Esophagus mucosa (tissue), 1 donor: ENCODE results near the gene B3GNT3. TPM values are rescaled to one million over a fixed set of nuclear protein-coding genes. Genes with fewer than 3 reads are reported as not detected.
"Not testable (repeated sequence)": the region's sequence is repeated elsewhere in the genome, so short reads cannot be mapped to it uniquely, and the experiment has no call there.

Experiments used
- ATAC-seq: fragments of 200-7000 bp; cut with Tn5 transposase; one replicate; pipeline ENCODE4 v1.9.1; 2020
- total RNA-seq: library from RNA; stranded (reverse); gene quantifications from one replicate; pipeline ENCODE4 v1.2.4, GENCODE V29; 2023
- donor health status: DM: yes; HTN: yes; CAD: no.

The B3GNT3 gene
- total RNA-seq, 1 donor from 2014 or later, result 19.4 TPM

- ATAC-seq, result peak; percentile 78
Measured at GRCh38 chr19:17766543-17767131, 28.3 kb upstream of the B3GNT3 start.

DNA sequence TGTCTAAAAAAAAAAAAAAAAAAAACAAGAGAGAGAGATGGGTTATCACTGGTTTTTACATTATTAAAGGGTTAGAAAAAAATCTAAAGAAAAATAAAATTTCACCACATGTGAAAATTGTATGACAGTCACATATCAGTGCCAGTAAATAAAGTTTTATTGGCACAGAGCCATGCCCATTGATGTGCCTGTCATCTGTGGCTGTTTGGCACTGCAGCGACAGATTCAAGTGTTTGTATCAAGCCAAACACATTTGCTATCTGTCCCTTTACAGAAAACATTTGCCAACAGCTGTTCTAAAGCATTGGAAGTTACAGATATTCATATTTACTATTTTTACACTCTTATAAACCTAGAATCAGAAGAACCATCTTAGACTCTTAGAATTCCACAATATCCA, 27.4 kb upstream of the B3GNT3 start:
- no peak for ATAC-seq

GRCh38 chr19:17770613-17771012, 24.3 kb upstream of the B3GNT3 start:
- no peak for ATAC-seq

- ATAC-seq, result no peak
Measured at GRCh38 chr19:17772172-17772571, 22.8 kb upstream of the B3GNT3 start.

DNA sequence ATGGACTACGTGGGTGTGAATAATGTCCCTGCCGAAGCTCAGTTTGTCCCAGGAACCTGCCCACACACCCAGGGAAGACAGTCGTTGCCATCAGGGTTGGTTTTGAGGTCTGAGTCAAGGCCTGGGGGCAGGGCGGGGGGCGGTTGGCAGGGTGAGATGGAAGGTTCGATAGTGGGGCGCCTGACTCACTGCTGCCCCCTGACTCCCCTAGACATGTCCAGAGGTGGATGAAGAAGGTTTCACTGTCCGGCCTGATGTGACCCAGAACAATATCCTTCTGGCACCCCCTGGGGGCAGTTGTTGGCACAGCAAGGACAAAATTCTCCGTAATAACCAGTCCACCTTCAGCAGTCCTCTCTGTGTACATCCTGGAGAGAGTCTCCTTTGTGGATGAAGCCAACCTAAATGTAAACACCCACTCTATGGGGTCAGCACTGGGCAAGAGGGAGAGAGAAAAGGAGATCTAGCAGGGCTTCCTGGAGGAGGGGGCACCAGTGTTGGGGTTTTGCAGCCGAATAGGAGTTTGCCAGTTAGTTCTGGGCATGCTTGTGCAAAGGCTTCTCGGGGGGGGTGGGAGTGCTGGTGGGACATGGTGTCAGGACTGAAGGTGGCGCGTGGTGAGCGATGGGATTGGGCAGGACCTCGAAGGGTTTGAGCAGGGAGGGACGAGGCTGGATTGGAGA, 19.6 kb upstream of the B3GNT3 start:
- no peak for ATAC-seq

DNA sequence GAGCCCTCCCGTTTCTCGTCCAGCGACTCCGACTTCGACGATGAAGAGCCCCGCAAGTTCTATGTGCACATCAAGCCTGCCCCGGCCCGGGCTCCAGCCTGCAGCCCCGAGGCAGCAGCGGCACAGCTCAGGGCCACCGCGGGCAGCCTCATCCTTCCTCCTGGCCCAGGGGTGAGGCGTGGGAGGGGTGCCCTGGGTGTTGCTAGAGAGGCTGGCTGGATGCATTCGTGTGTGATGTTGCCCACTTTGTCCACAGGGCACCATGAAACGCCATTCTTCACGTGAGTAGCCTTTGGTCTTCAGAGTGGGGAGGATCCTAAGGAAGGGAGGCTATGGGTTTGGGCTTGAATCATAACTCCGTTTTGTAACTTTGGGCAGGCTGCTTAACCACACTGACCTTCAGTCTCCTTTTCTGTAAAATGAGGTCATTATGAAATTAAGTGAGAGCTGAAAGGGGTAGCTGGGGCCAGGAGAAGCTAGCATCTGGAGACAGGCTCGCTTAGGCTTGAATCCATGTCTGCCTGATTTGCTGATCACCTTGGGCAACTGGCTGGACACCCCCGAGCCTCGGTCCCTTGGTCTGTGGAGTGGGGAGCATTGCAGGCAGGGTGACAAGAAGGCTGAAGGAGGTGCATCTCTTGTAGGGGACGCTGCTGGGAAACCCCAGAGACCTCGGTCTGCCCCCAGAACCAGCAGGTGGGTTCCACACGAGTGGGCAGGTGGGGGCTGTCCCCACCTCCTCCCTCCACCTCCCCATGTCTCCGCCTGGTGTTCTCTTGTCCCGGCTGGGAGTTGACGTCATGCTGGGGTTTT, 18.7 kb upstream of the B3GNT3 start:
- peak; percentile 27 for ATAC-seq

GRCh38 chr19:17777840-17778239, 17.1 kb upstream of the B3GNT3 start:
- not testable (repeated sequence) for ATAC-seq

DNA sequence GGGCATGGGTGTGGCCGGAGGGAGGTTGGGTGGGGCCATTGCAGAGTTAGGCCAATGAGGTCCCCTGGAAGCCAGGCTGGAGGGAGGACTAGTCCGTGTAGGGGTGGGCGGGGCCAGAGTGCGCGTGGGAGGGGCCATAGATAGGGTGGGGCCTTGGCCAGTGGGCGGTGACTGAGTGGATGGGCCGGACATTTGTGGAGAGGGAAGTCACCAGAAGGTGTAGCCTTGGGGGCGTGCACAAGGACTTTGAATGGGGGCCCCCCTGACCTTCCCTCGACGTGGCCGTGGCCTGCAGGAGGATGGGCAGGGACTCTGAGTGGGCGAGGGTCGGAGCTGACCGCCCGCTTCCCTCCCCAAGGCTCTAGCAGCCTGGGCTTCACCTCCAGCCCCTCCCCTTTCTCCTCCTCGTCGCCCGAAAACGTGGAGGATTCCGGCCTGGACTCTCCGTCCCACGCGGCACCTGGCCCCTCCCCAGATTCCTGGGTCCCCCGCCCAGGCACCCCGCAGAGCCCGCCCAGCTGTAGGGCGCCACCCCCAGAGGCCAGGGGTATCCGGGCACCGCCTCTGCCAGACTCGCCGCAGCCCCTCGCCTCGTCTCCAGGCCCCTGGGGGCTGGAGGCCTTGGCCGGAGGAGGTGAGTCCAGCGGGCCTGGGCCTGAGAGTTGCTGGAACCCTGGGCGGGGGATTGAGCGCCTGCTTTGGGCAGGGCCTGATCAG, 16.5 kb upstream of the B3GNT3 start:
- ATAC-seq, result peak; percentile 56

- ATAC-seq, result no peak
Measured at GRCh38 chr19:17778968-17779929, 15.7 kb upstream of the B3GNT3 start.

GRCh38 chr19:17780781-17781180, 14.2 kb upstream of the B3GNT3 start:
- no peak for ATAC-seq

DNA sequence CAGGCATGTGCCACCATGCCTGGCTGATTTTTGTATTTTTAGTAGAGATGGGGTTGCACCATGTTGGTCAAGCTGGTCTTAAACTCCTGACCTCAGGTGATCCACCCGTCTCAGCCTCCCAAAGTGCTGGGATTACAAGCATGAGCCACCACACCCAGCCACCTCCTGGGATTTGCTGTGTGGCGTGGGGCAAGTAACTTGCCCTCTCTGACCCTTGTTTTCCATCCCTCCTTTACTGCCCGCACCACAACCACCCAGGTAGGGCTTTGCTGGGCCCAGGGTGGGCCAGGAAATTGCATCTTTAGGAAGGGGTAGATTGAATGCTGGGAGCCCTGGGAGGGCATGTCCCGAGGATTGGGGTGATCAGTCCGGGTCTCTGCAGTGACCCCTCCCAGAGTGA, 11.2 kb upstream of the B3GNT3 start:
- ATAC-seq, result not testable (repeated sequence)

DNA sequence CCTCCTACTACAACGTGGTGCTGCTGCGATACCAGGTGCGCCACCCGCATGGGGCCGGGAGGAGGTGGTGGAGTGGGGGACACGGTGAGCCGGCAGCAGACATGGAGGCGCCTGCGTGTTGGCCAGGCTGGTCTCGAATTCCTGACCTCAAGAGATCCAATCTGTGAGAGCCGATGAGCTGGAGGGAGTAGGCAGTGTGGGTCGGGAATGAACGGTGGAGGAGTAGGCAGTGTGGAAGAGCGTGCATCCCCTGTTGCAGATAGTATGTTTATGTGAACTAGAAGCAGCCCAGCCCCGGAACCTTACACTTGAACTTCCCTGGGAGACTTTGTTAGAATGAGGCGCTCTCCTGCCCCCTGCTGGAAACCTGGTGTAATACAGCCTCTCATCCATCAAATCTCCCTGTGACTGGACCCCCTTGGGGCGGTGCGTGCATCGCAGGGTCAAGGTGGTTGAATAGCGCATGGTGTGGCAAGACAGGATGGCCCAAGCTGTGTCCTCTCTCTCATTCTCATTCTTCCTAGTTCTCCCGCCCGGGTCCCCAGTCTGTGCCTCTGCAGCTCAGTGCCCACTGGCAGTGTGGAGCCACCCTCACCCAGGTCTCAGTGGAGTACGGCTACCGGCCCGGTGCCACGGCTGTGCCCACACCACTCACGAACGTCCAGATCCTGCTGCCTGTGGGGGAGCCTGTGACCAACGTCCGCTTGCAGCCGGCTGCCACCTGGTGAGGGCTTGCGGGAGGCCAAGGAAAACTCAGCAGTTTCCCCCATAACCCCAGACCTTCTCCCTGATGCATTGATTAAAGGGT, 10.5 kb upstream of the B3GNT3 start:
- ATAC-seq, result peak; percentile 56

DNA sequence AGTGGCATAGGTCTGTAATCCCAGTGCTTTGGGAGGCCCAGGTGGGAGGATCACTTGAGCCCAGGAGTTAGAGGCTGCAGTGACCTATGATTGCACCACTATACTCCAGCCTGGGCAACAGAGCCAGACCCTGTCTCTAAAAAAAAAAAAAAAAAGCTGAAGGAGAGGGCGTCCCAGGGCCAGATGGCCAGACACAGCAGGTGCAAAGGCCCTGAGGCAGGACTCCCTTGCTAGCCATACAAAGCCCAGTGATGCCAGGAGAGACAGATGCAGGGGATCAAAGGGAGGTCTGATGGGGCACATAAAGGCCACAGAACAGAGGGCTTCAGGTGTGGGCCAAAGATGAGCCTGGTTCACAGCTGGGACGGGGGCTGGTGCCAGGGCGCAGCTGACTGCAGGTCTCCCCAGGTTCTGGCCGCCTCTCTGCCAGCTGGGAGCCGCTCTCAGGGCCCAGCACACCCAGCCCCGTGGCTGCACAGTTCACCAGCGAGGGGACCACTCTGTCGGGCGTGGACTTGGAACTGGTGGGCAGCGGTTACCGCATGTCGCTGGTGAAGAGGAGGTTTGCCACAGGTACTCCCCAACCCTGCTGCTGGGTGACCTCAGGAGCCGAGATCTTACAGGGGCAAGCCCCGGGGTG, 7.5 kb upstream of the B3GNT3 start:
- no peak for ATAC-seq

DNA sequence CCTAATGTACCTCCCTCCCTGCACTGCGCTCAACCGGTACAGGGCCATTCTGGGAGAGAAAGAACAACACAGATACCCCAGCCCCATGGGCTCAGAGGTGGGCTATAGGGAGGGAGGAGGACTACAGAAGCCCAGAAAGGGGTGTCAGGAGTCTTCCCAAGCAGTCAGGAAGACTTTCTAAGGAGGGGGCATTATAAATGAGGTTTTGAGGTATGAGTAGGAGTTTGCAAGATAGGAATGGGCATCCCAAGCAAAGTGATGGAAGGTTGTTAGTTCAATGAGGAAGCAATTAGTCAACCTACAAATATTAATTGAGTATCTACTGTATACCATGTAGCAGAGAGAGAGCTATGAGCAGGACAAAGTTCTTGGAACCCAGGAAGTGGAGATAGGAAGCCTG, 6.3 kb upstream of the B3GNT3 start:
- no peak for ATAC-seq

- peak; percentile 39 for ATAC-seq
Measured at GRCh38 chr19:17790059-17790780, 4.7 kb upstream of the B3GNT3 start.

GRCh38 chr19:17794412-17794730, 567 bp upstream of the B3GNT3 start:
- no peak for ATAC-seq

DNA sequence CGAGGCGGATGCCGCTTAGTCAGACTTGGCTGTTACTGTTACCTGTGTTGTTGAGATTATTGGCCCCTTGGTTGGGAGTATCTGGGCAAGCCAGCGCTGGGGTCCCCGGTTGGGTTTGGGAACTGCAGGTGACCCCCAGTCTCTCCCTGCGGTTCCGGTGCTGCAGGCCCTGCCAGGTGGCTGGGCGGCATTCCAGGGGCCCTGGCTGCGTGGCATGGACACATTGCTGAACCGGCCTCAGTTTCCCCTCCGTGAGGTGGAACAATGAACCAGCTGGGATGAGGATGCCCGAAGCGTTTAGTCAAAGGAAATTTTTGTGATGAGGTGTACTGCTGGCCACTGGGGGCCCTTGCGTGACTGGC, 538 bp downstream of the B3GNT3 start:
- ATAC-seq, result no peak

GRCh38 chr19:17796013-17796837, 1.3 kb downstream of the B3GNT3 start:
- peak; percentile 73 for ATAC-seq

DNA sequence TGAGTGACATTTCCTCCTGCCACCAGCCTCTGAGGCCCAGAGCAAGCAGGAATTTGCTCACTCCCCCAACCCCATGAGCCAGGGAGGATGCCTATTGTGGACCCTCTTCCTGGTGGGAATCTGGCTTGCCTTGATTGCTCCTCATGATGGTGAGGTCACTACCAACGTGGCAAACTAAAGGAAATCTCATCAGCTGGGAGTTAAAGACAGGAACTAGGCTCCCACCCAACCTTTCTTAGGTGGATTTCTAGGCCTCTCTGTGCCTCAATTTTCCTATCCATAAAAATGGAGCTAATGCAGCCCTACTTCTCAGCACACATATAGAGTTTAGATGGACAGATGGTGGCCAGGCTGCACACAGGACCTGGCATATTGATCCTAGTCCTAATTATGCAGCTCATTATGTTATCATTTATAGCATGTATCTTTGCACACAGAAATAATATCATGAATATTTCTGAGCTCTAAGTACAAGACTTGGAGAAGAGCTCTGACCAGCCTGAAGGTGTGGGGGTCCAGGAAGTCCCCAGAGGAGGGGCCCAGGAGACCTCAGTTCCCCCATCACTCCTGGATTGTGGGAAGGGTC, 2.0 kb downstream of the B3GNT3 start:
- no peak for ATAC-seq
